ENCODE results near the gene TTC3.

DNA sequence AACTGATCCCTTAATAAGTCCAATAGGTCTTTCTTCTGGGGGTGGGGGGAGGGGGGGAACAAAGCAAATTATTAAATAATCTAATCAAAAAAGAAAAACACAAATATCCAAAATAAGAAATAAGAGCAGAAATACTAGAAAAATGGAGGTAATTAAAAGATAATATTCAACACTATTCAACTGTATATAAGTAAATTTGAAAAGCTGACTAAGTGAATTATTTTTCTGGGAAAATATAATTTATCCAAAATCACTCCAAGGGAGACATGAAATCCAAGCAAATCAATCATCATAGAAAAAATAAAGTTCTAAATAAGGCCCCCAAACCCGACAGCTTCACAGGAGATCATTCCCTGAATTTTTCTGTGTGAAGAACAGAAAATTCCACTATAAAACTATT is 175.2 kb downstream of the TTC3 start:
- TF ChIP-seq POLR2A (IDR thresholded peaks at IDR 0.05) = no peak
- TF ChIP-seq POLR2AphosphoS5 (IDR thresholded peaks at IDR 0.05) = no peak
- TF ChIP-seq, protein P1, sequence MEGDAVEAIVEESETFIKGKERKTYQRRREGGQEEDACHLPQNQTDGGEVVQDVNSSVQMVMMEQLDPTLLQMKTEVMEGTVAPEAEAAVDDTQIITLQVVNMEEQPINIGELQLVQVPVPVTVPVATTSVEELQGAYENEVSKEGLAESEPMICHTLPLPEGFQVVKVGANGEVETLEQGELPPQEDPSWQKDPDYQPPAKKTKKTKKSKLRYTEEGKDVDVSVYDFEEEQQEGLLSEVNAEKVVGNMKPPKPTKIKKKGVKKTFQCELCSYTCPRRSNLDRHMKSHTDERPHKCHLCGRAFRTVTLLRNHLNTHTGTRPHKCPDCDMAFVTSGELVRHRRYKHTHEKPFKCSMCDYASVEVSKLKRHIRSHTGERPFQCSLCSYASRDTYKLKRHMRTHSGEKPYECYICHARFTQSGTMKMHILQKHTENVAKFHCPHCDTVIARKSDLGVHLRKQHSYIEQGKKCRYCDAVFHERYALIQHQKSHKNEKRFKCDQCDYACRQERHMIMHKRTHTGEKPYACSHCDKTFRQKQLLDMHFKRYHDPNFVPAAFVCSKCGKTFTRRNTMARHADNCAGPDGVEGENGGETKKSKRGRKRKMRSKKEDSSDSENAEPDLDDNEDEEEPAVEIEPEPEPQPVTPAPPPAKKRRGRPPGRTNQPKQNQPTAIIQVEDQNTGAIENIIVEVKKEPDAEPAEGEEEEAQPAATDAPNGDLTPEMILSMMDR (IDR thresholded peaks at IDR 0.05) = no peak

Measured in prostate gland (tissue), 2 donors.